CD14-positive monocyte (primary cell): ENCODE results near the gene PBX4. TPM values are rescaled to one million over a fixed set of nuclear protein-coding genes. Genes with fewer than 3 reads are reported as not detected.

Experiments used
- DNase-seq, 3 donors: peaks; one replicate each; pipeline ENCODE4 v3.0.0-alpha.2; 2011 to 2022
- H2AFZ ChIP-seq: 2 replicates; pipeline ENCODE4 v1.6.0; 2012; ENCODE audit warnings: mild to moderate bottlenecking, low read depth, low read length, inconsistent platforms; ENCODE audit not compliant: insufficient read depth, poor library complexity, severe bottlenecking
- H3K27ac ChIP-seq, 2 donors: 1 replicate in 1 of 2; 2 replicates in 1 of 2; pipeline ENCODE4 v1.5.1; 2012 to 2013; ENCODE audit warnings: low read length in 2 of 2, control low read depth in 1 of 2, inconsistent platforms in 1 of 2, low read depth in 1 of 2, mild to moderate bottlenecking in 1 of 2
- H3K27me3 ChIP-seq, 2 donors: one replicate each; pipeline versions ENCODE4 v1.6.0 to v1.6.1; 2011 to 2013; ENCODE audit warnings: low read length in 2 of 2; ENCODE audit not compliant: control insufficient read depth in 2 of 2, insufficient read depth in 2 of 2
- H3K36me3 ChIP-seq, 2 donors: replicated peaks in 1 of 2; 1 replicate in 1 of 2; 2 replicates in 1 of 2; pipeline versions ENCODE4 v1.5.1 to v1.6.1; 2012 to 2013; ENCODE audit warnings: low read length in 2 of 2, control low read depth in 1 of 2, inconsistent platforms in 1 of 2, mild to moderate bottlenecking in 1 of 2; ENCODE audit not compliant: insufficient read depth in 2 of 2, control insufficient read depth in 1 of 2
- H3K4me1 ChIP-seq, 2 donors: 1 replicate in 1 of 2; 2 replicates in 1 of 2; pipeline versions ENCODE4 v1.5.1 to v1.6.1; 2012 to 2013; ENCODE audit warnings: low read length in 2 of 2, control low read depth in 1 of 2, inconsistent platforms in 1 of 2, mild to moderate bottlenecking in 1 of 2, moderate library complexity in 1 of 2; ENCODE audit not compliant: insufficient read depth in 2 of 2, control insufficient read depth in 1 of 2
- H3K4me2 ChIP-seq: replicated peaks from 2 replicates; pipeline ENCODE3; 2012; ENCODE audit warnings: low read length, moderate library complexity, mild to moderate bottlenecking; ENCODE audit not compliant: poor library complexity, severe bottlenecking; ENCODE audit errors: extremely low read depth
- H3K4me3 ChIP-seq, 3 experiments: fragments of 200-600 bp in 1 of 3; sonication (generic) in 1 of 3; replicated peaks in 1 of 3; 1 replicate in 2 of 3; 2 replicates in 1 of 3; pipeline ENCODE4 v1.5.1; 2011 to 2013; ENCODE audit warnings: low read length in 3 of 3, mild to moderate bottlenecking in 3 of 3, control low read depth in 2 of 3, low read depth in 2 of 3, inconsistent platforms in 1 of 3, moderate library complexity in 1 of 3
- H3K79me2 ChIP-seq: 2 replicates; pipeline ENCODE4 v1.6.0; 2012; ENCODE audit warnings: mild to moderate bottlenecking, control low read depth, inconsistent platforms, low read length, moderate library complexity; ENCODE audit not compliant: insufficient read depth
- H3K9ac ChIP-seq: 2 replicates; pipeline ENCODE4 v1.6.0; 2017; ENCODE audit warnings: low read length, mild to moderate bottlenecking; ENCODE audit not compliant: insufficient read depth, poor library complexity, severe bottlenecking
- H3K9me3 ChIP-seq, 2 donors: replicated peaks in 1 of 2; 1 replicate in 1 of 2; 2 replicates in 1 of 2; pipeline versions ENCODE4 v1.5.1 to v1.6.1; 2012 to 2013; ENCODE audit warnings: low read length in 2 of 2, control low read depth in 1 of 2; ENCODE audit not compliant: control insufficient read depth in 1 of 2, insufficient read depth in 1 of 2
- H4K20me1 ChIP-seq: 2 replicates; pipeline ENCODE4 v1.6.0; 2012; ENCODE audit warnings: mild to moderate bottlenecking, low read length, control low read depth, moderate library complexity; ENCODE audit not compliant: insufficient read depth
- H3K27ac Mint-ChIP-seq, 7 donors: one replicate each; pipeline ENCODE4 v1.8.0; 2020; ENCODE audit warnings: mild to moderate bottlenecking in 7 of 7, mixed read lengths in 7 of 7, moderate library complexity in 6 of 7, inconsistent platforms in 2 of 7
- H3K27me3 Mint-ChIP-seq, 3 donors: one replicate each; pipeline ENCODE4 v1.8.0; 2021 to 2022; ENCODE audit warnings: low read depth in 3 of 3, mild to moderate bottlenecking in 3 of 3, mixed read lengths in 3 of 3, moderate library complexity in 3 of 3, inconsistent platforms in 1 of 3
- H3K36me3 Mint-ChIP-seq, 2 donors: one replicate each; pipeline ENCODE4 v1.8.0; 2020; ENCODE audit warnings: mixed read lengths in 2 of 2, inconsistent platforms in 1 of 2, mild to moderate bottlenecking in 1 of 2
- H3K4me1 Mint-ChIP-seq: one replicate; pipeline ENCODE4 v1.8.0; 2020; ENCODE audit warnings: mild to moderate bottlenecking, mixed read lengths
- H3K4me3 Mint-ChIP-seq, 2 donors: one replicate each; pipeline ENCODE4 v1.8.0; 2020; ENCODE audit warnings: mild to moderate bottlenecking in 2 of 2, mixed read lengths in 2 of 2, moderate library complexity in 1 of 2
- H3K9me3 Mint-ChIP-seq, 7 donors: one replicate each; pipeline ENCODE4 v1.8.0; 2020 to 2022; ENCODE audit warnings: mixed read lengths in 7 of 7, mild to moderate bottlenecking in 6 of 7, moderate library complexity in 6 of 7, inconsistent platforms in 2 of 7
- CTCF ChIP-seq: fragments of 200-600 bp; IDR thresholded peaks from one replicate; pipeline ENCODE4 v1.8.0; 2022; ENCODE audit warnings: antibody characterized with exemption, mild to moderate bottlenecking
- WGBS: methylation state at CpG from one replicate; pipeline ENCODE4 v1.1.5; 2013; ENCODE audit warnings: missing lambda C conversion rate; ENCODE audit not compliant: insufficient coverage; 5-methylcytosine and 5-hydroxymethylcytosine counted together
- intact Hi-C, 2 donors: fragments of 100-400 bp; cut with micrococcal nuclease; formaldehyde crosslinking; loops; one replicate each; pipeline versions ENCODE4 v1.15.0 to v1.15.1; 2023
- polyA plus RNA-seq, 3 donors: library from polyadenylated mRNA; depleted of rRNA in 1 of 3; unstranded in 2 of 3; stranded (reverse) in 1 of 3; fragments of 300-500 nt in 2 of 3; fragments of >200 nt in 1 of 3; fragmentation: Illumina TruSeq in 2 of 3; gene quantifications; 1 replicate in 2 of 3; 2 replicates in 1 of 3; pipeline ENCODE4 v1.2.3, GENCODE V29; 2012 to 2021

The PBX4 gene
- polyA plus RNA-seq, 3 donors, result 2.4 TPM; not detected in 2

GRCh38 chr19:19539698-19540063, 78.8 kb downstream of the PBX4 start:
- no peak overlapping the region for H3K4me2 ChIP-seq
- no peak overlapping the region for H3K4me3 ChIP-seq
- H3K79me2 ChIP-seq, result no peaks in the 10 kb centered on the region
- peaks cover 33 to 40% of the 10 kb centered on the region in 2 donors for H3K4me1 ChIP-seq
- Mint-ChIP-seq H3K4me1 (peaks cover 37% of the 10 kb centered on the region), H3K4me3 (peak overlapping the region in 1 of 2 donors; percentile 80), H3K27me3 (peaks cover 37 to 59% (median 50%) of the 10 kb centered on the region in 3 donors), H3K36me3 (peaks cover 0 to 2% of the 10 kb centered on the region in 2 donors), H3K27ac (no peak overlapping the region), H3K9me3 (peaks cover 1 to 35% (median 21%) of the 10 kb centered on the region in 7 donors)
- H3K9me3 ChIP-seq, result peaks cover 16 to 17% of the 10 kb centered on the region in 2 donors
- no peak overlapping the region for H3K27ac ChIP-seq
- H3K36me3 ChIP-seq, result no peaks in the 10 kb centered on the region
- H2AFZ ChIP-seq, result no peak overlapping the region
- H4K20me1 ChIP-seq, result no peaks in the 10 kb centered on the region
- H3K27me3 ChIP-seq, result peaks cover 8 to 43% of the 10 kb centered on the region in 2 donors
- WGBS, result 34% methylated on average over 19 of the region's 19 CpGs
- intact Hi-C loops, result loop anchor here in 1 of 2 donors (10.0 kb wide), 1 partner anchor 235 kb away; no protein-coding TSS in a partner anchor
- DNase-seq, result no peak
- H3K9ac ChIP-seq, result no peak overlapping the region
- TF ChIP-seq CTCF, result no peak

- Histone ChIP-seq H3K9ac (no peak overlapping the region), H3K36me3 (no peaks in the 10 kb centered on the region), H3K4me2 (no peak overlapping the region), H3K4me1 (peaks cover 33 to 40% of the 10 kb centered on the region in 2 donors), H3K9me3 (peaks cover 9 to 16% of the 10 kb centered on the region in 2 donors), H2AFZ (no peak overlapping the region), H3K4me3 (no peak overlapping the region), H3K27me3 (peaks cover 8 to 43% of the 10 kb centered on the region in 2 donors), H4K20me1 (no peaks in the 10 kb centered on the region), H3K79me2 (no peaks in the 10 kb centered on the region), H3K27ac (no peak overlapping the region)
- no peak for DNase-seq
- no peak for TF ChIP-seq CTCF
- Mint-ChIP-seq H3K27ac (no peak overlapping the region), H3K4me3 (peak overlapping the region in 1 of 2 donors; percentile 80), H3K9me3 (peaks cover 0 to 32% (median 21%) of the 10 kb centered on the region in 7 donors), H3K27me3 (peaks cover 37 to 59% (median 53%) of the 10 kb centered on the region in 3 donors), H3K4me1 (peaks cover 37% of the 10 kb centered on the region), H3K36me3 (peaks cover 0 to 2% of the 10 kb centered on the region in 2 donors)
- intact Hi-C loops, result loop anchor here in 1 of 2 donors (10.0 kb wide), 1 partner anchor 236 kb away; no protein-coding TSS in a partner anchor
- 45% methylated on average over 6 of the region's 7 CpGs for WGBS
Measured at GRCh38 chr19:19538785-19539166, 79.7 kb downstream of the PBX4 start.
